IMR-90 (cell line): ENCODE results near the gene SMARCA2.

ENCODE experiments used
- CTCF ChIP-seq: conservative IDR thresholded peaks from 2 replicates; pipeline ENCODE4 v1.5.1; 2012; ENCODE audit warnings: mild to moderate bottlenecking, low read depth, low read length, improper control_type of control experiment
- ELK1 ChIP-seq: fragments of 150-350 bp; IDR thresholded peaks from 2 replicates; pipeline ENCODE4 v1.6.1; 2016; ENCODE audit warnings: low read depth, mild to moderate bottlenecking, low read length, moderate library complexity, borderline replicate concordance
- FOS ChIP-seq: fragments of 150-350 bp; IDR thresholded peaks from 2 replicates; pipeline ENCODE4 v1.6.1; 2016; ENCODE audit warnings: low read depth, low read length
- MAZ ChIP-seq: IDR thresholded peaks from 2 replicates; pipeline ENCODE4 v1.6.1; 2012; ENCODE audit warnings: low read depth, mild to moderate bottlenecking, low read length, improper control_type of control experiment, moderate library complexity, borderline replicate concordance
- POLR2A ChIP-seq: IDR thresholded peaks from 2 replicates; pipeline ENCODE4 v1.6.1; 2012; ENCODE audit warnings: mild to moderate bottlenecking, low read depth, low read length
- RAD21 ChIP-seq: IDR thresholded peaks from 2 replicates; pipeline ENCODE4 v1.6.1; 2012; ENCODE audit warnings: low read length, improper control_type of control experiment
- SMC3 ChIP-seq: fragments of 150-350 bp; IDR thresholded peaks from 2 replicates; pipeline ENCODE4 v1.6.1; 2016; ENCODE audit warnings: low read depth, mild to moderate bottlenecking, antibody characterized with exemption, low read length, moderate library complexity

- TF ChIP-seq CTCF (no peak), POLR2A (no peak), ELK1 (no peak), SMC3 (no peak), FOS (no peak), RAD21 (no peak), MAZ (no peak)
Observed at GRCh38 chr9:2023042-2023441, 7.9 kb downstream of the SMARCA2 start.
